ENCODE data around the gene RTTN.

DNA sequence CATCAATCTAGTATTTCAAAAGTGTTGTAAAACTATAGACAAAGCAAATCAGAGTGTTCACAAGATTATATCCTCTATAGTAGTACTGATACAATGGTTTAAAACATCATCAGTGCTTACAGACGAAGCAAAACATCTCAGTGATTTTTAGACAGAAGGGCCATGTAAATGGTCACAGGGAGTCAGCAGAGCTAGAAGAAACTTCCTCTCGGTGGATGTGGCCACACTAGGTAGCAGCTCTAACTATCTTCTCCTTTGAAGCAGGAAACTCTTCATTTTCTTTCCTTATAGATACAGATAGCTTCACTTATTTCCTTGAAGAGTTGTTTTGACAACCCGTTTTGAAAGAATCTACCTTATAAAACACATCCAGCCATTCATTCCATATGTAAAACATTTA, 177.4 kb downstream of the RTTN start:
- TF ChIP-seq TAF1 (IDR thresholded peaks at IDR 0.05; ENCODE audit: borderline replicate concordance, insufficient read depth, low read length) (no peak), POLR2AphosphoS5 (IDR thresholded peaks at IDR 0.05; ENCODE audit: low read depth, low read length) (no peak), SIN3A (IDR thresholded peaks at IDR 0.05; ENCODE audit: borderline replicate concordance, insufficient read depth, low read length) (no peak)
- TF ChIP-seq, protein P1, sequence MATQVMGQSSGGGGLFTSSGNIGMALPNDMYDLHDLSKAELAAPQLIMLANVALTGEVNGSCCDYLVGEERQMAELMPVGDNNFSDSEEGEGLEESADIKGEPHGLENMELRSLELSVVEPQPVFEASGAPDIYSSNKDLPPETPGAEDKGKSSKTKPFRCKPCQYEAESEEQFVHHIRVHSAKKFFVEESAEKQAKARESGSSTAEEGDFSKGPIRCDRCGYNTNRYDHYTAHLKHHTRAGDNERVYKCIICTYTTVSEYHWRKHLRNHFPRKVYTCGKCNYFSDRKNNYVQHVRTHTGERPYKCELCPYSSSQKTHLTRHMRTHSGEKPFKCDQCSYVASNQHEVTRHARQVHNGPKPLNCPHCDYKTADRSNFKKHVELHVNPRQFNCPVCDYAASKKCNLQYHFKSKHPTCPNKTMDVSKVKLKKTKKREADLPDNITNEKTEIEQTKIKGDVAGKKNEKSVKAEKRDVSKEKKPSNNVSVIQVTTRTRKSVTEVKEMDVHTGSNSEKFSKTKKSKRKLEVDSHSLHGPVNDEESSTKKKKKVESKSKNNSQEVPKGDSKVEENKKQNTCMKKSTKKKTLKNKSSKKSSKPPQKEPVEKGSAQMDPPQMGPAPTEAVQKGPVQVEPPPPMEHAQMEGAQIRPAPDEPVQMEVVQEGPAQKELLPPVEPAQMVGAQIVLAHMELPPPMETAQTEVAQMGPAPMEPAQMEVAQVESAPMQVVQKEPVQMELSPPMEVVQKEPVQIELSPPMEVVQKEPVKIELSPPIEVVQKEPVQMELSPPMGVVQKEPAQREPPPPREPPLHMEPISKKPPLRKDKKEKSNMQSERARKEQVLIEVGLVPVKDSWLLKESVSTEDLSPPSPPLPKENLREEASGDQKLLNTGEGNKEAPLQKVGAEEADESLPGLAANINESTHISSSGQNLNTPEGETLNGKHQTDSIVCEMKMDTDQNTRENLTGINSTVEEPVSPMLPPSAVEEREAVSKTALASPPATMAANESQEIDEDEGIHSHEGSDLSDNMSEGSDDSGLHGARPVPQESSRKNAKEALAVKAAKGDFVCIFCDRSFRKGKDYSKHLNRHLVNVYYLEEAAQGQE (IDR thresholded peaks at IDR 0.05; ENCODE audit: insufficient read depth in 1 of 2, low read depth in 2 of 2, low read length in 2 of 2): no peak

All from PFSK-1 (cell line).